Measurements from ENCODE around the gene TICAM2.

The TICAM2 gene

GRCh38 chr5:115530426-115530825 lies 71.9 kb downstream of the TICAM2 start:
- no peak for DNase-seq
